NCI-H774 (cell line): ENCODE results near the gene PCDHA12.
A peak's percentile ranks its signal among the peaks of the same experiment; 100 is the strongest.
"Not testable (repeated sequence)": the region's sequence is repeated elsewhere in the genome, so short reads cannot be mapped to it uniquely, and the experiment has no call there.

Experiments used
- DNase-seq: peaks from one replicate; lab custom pipeline; 2025; lab: John Stamatoyannopoulos, UW

Gene PCDHA12

DNA sequence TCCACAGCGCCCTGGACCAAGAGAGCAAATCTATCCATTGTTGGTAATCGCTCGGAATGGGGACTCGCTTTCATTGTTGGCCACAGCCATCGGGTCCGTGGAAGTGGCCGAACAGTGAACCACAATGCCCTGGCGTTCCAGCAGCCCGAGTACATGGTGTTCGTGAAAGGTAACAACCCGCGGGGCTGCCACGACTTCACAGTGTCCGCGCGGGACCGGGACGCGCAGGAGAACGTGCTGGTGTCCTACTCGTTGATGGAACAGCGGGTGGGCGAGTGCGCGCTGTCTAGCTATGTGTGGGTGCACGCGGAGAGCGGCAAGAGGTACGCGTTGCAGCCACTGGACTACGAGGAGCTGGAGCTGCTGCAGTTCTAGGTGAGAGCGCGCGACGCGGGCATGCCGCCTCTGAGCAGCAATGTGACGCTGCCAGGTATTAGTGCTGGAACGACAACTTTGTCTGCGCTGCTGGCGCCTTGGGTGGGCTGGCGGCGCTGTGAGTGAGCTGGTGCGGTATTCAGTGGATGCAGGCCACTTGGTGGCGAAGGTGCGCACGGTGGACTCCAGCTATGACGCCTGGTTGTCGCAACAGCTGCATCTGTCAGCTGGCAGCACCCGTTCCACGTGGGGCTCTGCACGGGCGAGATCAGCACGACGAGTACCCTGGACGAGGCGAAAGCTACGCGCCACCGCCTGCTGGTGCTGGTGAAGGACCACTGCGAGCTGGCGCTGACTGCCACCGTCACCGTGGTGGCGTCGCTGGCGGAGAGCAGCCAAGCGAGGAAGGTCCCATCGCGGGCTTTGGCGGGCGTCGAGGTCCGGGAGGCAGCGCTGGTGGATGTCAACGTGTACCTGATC, 12.4 kb upstream of the PCDHA12 start:
- DNase-seq = no peak

DNA sequence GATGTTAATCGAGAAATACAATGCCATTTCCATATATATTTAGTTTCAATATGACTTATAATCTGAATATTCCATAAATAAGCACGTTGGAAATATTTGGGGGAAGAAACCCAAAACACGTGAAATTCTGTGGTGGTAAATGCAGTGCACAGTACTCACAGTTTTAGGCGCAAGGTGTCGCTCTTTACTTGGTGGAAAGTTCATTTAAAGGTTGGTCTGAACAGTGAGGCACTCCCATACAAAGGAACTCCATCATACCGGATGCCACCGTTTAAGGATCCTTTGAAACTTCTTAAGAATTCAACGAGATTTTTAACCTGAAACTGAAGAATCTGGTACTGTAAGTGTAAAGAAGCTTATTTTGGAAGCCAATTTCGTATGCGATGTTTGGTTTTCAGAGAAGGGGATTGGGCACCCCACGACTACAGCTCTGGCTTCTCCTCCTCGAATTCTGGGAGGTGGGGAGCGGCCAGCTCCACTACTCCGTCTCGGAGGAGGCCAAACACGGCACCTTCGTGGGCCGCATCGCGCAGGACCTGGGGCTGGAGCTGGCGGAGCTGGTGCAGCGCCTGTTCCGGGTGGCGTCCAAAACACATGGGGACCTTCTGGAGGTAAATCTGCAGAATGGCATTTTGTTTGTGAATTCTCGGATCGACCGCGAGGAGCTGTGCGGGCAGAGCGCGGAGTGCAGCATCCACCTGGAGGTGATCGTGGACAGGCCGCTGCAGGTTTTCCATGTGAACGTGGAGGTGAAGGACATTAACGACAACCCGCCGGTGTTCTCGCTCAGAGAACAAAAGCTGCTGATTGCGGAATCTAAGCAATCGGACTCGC, 6.2 kb upstream of the PCDHA12 start, which contains the start of gene PCDHA11:
PCDHA11 (plus strand) TSS at position 237 of the 834 bp plus-strand sequence; CDS start at position 384, 147 bp downstream.
- DNase-seq = no peak

DNA sequence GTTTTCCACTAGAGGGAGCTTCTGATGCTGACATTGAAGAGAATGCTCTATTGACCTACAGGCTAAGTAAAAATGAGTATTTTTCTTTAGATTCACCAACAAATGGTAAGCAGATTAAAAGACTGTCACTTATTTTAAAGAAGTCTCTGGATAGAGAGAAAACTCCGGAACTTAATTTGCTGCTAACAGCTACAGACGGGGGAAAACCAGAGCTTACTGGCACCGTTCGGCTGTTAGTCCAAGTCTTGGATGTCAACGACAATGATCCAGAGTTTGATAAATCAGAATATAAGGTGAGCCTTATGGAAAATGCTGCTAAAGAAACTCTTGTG, 5.6 kb upstream of the PCDHA12 start:
- no peak for DNase-seq

GRCh38 chr5:140870221-140871201, 4.6 kb upstream of the PCDHA12 start:
- DNase-seq = no peak

- DNase-seq = not testable (repeated sequence)
These were observed 1.6 kb downstream of the PCDHA12 start for GRCh38 chr5:140876541-140877261.

DNA sequence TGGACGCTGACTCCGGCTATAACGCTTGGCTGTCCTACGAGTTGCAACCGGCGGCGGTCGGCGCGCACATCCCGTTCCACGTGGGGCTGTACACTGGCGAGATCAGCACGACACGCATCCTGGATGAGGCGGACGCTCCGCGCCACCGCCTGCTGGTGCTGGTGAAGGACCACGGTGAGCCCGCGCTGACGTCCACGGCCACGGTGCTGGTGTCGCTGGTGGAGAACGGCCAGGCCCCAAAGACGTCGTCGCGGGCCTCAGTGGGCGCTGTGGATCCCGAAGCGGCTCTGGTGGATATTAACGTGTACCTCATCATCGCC, 2.1 kb downstream of the PCDHA12 start:
- DNase-seq = no peak

DNA sequence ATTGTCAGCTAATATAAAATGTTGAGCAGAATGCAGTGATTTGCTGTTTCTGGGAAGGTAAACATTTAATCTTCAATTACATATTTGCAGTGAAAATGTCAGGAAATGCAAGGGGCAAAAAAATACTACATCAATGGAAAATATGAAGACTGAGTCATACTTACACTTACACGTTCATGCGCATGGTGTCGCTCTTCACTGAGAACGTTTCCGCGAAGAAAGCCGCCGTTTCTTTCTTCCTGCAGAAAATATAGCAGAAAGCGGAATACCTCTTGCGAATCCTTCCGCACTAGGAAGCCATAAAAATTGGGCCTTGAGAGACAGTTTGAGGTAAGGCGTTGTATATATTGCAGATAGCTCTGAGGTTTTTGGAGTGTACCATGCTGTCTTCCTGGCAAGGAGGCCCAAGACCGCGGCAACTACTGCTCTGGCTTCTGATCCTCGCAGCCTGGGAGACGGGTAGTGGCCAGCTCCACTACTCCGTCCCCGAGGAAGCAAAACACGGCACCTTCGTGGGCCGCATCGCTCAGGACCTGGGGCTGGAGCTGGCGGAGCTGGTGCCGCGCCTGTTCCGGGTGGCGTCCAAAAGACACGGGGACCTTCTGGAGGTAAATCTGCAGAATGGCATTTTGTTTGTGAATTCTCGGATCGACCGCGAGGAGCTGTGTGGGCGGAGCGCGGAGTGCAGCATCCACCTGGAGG, 6.9 kb downstream of the PCDHA12 start, which contains the start of gene PCDHA13:
PCDHA13 (plus strand) TSS at position 236 of the 702 bp plus-strand sequence; CDS start at position 381, 145 bp downstream.
- no peak for DNase-seq

GRCh38 chr5:140882591-140882899, 7.4 kb downstream of the PCDHA12 start:
- DNase-seq = no peak

DNA sequence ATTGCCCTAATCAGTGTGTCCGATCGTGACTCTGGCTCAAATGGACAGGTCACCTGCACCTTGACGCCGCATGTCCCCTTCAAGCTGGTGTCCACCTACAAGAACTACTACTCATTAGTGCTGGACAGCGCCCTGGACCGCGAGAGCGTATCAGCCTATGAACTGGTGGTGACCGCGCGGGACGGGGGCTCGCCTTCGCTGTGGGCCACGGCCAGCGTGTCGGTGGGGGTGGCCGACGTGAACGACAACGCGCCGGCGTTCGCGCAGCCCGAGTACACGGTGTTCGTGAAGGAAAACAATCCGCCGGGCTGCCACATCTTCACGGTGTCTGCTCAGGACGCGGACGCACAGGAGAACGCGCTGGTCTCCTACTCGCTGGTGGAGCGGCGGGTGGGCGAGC, 8.3 kb downstream of the PCDHA12 start:
- DNase-seq = no peak

DNA sequence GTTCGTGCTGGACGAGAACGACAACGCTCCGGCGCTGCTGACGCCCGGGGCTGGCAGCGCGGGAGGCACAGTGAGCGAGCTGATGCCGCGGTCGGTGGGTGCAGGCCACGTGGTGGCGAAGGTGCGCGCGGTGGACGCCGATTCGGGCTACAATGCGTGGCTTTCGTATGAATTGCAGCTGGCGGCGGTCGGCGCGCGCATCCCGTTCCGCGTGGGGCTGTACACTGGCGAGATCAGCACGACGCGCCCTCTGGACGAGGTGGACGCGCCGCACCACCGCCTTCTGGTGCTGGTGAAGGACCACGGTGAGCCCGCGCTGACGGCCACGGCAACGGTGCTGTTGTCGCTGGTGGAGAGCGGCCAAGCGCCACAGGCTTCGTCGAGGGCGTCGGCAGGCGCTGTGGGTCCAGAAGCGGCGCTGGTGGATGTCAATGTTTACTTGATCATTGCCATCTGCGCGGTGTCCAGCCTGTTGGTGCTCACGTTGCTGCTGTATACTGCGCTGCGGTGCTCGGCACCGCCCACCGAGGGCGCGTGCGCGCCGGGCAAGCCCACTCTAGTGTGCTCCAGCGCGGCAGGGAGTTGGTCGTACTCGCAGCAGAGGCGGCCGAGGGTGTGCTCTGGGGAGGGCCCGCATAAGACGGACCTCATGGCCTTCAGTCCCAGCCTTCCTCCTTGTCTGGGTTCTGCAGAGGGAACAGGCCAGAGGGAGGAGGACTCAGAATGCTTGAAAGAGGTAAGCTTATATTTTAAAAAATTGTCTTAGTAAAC, 9.0 kb downstream of the PCDHA12 start:
- no peak for DNase-seq

DNA sequence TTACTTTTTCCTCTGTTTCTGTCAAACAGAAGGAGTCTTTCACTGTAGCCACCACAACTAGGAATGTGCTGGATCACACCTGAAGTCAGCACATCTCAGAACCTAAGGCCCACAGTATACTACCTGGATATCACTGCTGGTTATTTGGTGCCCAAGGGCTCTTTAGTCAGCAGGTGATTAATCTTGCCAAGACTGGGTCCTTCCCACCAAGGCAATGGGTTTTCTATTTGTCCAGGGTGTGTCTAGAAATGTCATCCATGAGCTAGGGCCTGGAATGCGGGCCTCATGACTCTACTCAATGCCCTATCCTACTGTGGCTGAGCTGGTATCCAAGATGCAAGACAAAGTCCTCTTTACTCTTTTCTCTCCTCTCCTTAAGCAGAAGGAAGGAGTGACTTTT, 41.2 kb downstream of the PCDHA12 start:
- DNase-seq = no peak

GRCh38 chr5:140923601-140924000, 48.5 kb downstream of the PCDHA12 start:
- no peak for DNase-seq

GRCh38 chr5:140925806-140926442, 50.8 kb downstream of the PCDHA12 start, which contains the start of gene PCDHAC1:
Gene PCDHAC1, plus strand, starts transcription at chr5:140926299. Its CDS starts 594 bp downstream, at chr5:140926893.
- peak; percentile 77 for DNase-seq

DNA sequence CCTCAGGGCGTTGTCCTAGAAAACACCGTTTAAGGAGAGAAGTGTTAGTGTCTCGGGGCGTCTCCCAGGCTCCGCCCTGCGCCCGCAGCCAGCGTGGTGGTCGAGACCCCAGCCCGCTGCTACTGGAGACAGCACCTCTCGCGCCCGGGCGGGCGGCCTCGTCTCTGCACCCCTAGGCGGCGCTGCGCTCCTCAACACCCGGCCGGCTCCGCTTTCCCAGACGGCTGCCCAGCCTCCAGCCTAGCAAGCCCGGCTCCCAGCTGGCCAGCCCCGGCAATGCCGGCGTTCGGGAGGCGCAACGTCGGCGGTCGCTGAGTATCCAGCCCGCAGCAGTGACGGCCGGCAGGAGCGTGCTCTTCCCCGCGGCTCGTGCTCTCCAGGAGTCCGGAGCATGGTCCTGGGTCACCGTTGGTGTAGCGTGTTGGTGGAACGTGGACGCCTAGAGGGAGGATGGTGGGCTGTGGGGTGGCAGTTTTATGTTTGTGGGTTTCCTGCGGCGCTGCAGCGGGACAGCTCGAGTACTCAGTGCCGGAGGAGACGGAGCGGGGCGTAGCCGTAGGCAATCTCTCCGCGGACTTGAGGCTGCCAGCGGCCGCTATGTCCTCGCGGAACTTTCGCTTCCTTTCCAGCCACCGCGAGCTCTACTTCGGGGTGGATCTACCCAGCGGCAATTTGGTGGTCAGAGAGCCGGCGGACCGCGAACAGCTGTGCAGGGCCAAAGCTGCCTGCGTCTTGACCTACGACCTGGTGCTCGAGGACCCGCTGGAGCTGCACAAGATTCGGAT, 51.5 kb downstream of the PCDHA12 start:
- DNase-seq = peak; percentile 84

DNA sequence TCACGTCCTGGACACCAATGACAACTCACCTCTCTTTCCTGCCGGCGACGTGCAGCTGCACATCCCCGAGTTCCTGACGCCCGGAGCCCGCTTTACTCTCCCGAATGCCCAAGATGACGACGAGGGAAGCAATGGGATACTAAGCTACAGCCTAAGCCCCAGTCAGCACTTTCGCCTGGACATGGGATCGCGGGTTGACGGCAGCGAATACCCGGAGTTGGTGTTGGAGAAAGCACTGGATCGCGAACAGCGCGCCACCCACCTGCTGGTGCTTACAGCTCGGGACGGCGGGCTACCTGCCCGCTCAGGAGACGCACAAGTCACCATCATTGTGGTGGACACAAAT, 52.1 kb downstream of the PCDHA12 start:
- DNase-seq = no peak
